K562 (cell line): ENCODE data around the gene SPDYE3.

Source experiments
- ESRRA ChIP-seq: fragments of 450-650 bp; IDR thresholded peaks from 2 replicates; pipeline ENCODE4 v1.6.1; 2014; ENCODE audit warnings: low read depth, mild to moderate bottlenecking, moderate library complexity, borderline replicate concordance
- FOS ChIP-seq: IDR thresholded peaks from 3 replicates; pipeline ENCODE4 v1.6.1; 2011; ENCODE audit not compliant: insufficient read length; ENCODE audit errors: extremely low read depth
- POLR2A ChIP-seq: fragments of 450-650 bp; conservative IDR thresholded peaks from 2 replicates; pipeline ENCODE4 v1.6.1; 2016
- TOE1 ChIP-seq, 2 experiments: fragments of 450-650 bp in 1 of 2; sonication (generic) in 1 of 2; formaldehyde crosslinking in 1 of 2; IDR thresholded peaks; 2 replicates each; pipeline versions ENCODE4 v1.7.1 to v1.8.0; 2016 to 2022; ENCODE audit warnings: borderline replicate concordance in 2 of 2, mild to moderate bottlenecking in 2 of 2, antibody characterized with exemption in 1 of 2, inconsistent platforms in 1 of 2, low read depth in 1 of 2, missing genetic modification reagents in 1 of 2, moderate library complexity in 1 of 2
- TF ChIP-seq, protein P1 (sequence below): sonication (generic); formaldehyde crosslinking; IDR thresholded peaks from 2 replicates; pipeline ENCODE4 v1.8.1; 2023; ENCODE audit warnings: mild to moderate bottlenecking, missing genetic modification reagents

DNA sequence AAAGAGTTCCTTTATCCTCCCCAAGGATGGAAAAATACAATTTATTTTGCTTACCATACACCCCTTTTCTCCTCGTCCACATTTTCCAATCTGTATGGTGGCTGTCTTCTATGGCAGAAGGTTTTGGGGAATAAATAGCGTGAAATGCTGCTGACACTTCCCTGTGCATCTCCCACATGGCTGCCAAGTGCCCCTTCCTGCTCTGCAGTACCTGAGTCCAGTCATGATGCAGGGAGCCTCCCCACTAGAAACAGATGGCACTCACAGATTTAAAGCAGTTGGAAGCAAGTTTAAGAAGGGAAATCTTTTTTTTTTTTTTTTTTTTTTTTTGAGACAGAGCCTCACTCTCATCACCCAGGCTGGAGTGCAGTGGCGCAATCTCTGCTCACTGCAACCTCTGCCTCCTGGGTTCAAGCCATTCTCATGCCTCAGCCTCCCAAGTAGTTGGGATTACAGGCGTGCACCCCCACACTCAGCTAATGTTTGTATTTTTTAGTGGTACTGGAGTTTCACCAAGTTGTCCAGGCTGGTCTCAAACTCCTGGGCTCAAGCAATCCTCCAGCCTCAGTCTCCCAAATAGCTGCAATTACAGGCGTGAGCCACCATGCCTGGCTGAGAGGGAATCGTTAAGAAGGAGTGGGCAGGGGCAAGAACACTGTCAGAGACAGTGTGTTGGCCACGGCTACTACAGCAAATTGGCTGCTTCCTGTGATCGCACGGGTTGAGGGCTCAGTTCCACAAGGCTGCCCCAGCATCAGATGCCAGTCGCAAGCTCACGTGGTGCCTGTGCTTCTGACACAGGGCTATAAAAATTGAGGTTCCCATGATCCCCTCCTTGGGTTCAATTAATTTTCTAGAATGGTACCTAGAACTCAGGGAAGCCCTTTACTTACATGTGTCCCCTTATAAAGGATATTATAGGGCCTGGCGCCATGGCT, 60.4 kb downstream of the SPDYE3 start:
- TF ChIP-seq FOS: no peak
- TF ChIP-seq TOE1 (IDR thresholded peaks at IDR 0.05; ENCODE audit: borderline replicate concordance): no peak
- TF ChIP-seq TOE1 (CRISPR knock-in tag; IDR thresholded peaks at IDR 0.05; ENCODE audit: borderline replicate concordance, low read depth): no peak
- TF ChIP-seq, protein P1, sequence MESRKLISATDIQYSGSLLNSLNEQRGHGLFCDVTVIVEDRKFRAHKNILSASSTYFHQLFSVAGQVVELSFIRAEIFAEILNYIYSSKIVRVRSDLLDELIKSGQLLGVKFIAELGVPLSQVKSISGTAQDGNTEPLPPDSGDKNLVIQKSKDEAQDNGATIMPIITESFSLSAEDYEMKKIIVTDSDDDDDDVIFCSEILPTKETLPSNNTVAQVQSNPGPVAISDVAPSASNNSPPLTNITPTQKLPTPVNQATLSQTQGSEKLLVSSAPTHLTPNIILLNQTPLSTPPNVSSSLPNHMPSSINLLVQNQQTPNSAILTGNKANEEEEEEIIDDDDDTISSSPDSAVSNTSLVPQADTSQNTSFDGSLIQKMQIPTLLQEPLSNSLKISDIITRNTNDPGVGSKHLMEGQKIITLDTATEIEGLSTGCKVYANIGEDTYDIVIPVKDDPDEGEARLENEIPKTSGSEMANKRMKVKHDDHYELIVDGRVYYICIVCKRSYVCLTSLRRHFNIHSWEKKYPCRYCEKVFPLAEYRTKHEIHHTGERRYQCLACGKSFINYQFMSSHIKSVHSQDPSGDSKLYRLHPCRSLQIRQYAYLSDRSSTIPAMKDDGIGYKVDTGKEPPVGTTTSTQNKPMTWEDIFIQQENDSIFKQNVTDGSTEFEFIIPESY (CRISPR knock-in tag): no peak
- TF ChIP-seq POLR2A: peak; percentile 21; the same call in 1 of the 2 replicates
- no peak for TF ChIP-seq ESRRA
